ENCODE data around the gene ARMC7. TPM values are rescaled to one million over a fixed set of nuclear protein-coding genes. Genes with fewer than 3 reads are reported as not detected.
A peak's percentile ranks its signal among the peaks of the same experiment; 100 is the strongest.

Gene ARMC7
- total and polyA plus RNA-seq, 2 of the 13 experiments (the other 11 are each of a cell fraction or from before 2014, with no cell fraction given) = 3.9 to 4.2 TPM

GRCh38 chr17:75131278-75132017 is 21.7 kb downstream of the ARMC7 start, which contains the start of gene NT5C (continued):
- TF ChIP-seq ZBTB2 (CRISPR knock-in tag; IDR thresholded peaks at IDR 0.05; ENCODE audit: low read depth) = peak; percentile 64; the same call in 1 of the 2 replicates
- TF ChIP-seq IRX3 (CRISPR knock-in tag; IDR thresholded peaks at IDR 0.05; ENCODE audit: borderline replicate concordance, low read depth) = peak; percentile 90; the same call in 1 of the 2 replicates
- no peak for TF ChIP-seq ZNF33A (CRISPR knock-in tag; IDR thresholded peaks at IDR 0.05; ENCODE audit: borderline replicate concordance)
- no peak for TF ChIP-seq FOXJ3 (CRISPR knock-in tag; IDR thresholded peaks at IDR 0.05; ENCODE audit: borderline replicate concordance)
- TF ChIP-seq ARID4A (CRISPR knock-in tag; IDR thresholded peaks at IDR 0.05; ENCODE audit: borderline replicate concordance) = peak; percentile 95
- peak; percentile 2; the same call in 1 of the 2 replicates for TF ChIP-seq CEBPG (CRISPR knock-in tag; IDR thresholded peaks at IDR 0.05)
- TF ChIP-seq MTF1 (CRISPR knock-in tag; IDR thresholded peaks at IDR 0.05) = no peak; the same call in 1 of the 2 replicates
- TF ChIP-seq ZNF503 (CRISPR knock-in tag; IDR thresholded peaks at IDR 0.05) = peak; percentile 27; the same call in 1 of the 2 replicates
- TF ChIP-seq JARID2 (CRISPR knock-in tag; IDR thresholded peaks at IDR 0.05; ENCODE audit: insufficient replicate concordance) = no peak
- peak; percentile 73; the same call in 1 of the 2 replicates for TF ChIP-seq RELA (CRISPR knock-in tag; IDR thresholded peaks at IDR 0.05)
- no peak for TF ChIP-seq ZNF350 (CRISPR knock-in tag; IDR thresholded peaks at IDR 0.05; ENCODE audit: borderline replicate concordance, low read depth)
- TF ChIP-seq, protein P1, sequence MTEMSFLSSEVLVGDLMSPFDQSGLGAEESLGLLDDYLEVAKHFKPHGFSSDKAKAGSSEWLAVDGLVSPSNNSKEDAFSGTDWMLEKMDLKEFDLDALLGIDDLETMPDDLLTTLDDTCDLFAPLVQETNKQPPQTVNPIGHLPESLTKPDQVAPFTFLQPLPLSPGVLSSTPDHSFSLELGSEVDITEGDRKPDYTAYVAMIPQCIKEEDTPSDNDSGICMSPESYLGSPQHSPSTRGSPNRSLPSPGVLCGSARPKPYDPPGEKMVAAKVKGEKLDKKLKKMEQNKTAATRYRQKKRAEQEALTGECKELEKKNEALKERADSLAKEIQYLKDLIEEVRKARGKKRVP (CRISPR knock-in tag; IDR thresholded peaks at IDR 0.05) = no peak
- no peak for TF ChIP-seq ELF4 (CRISPR knock-in tag; IDR thresholded peaks at IDR 0.05; ENCODE audit: borderline replicate concordance)
- TF ChIP-seq SRSF9 (IDR thresholded peaks at IDR 0.05; ENCODE audit: borderline replicate concordance, insufficient read depth, low read depth, low read length, poor library complexity, severe bottlenecking) = no peak
- TF ChIP-seq, protein P2, sequence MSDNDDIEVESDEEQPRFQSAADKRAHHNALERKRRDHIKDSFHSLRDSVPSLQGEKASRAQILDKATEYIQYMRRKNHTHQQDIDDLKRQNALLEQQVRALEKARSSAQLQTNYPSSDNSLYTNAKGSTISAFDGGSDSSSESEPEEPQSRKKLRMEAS (IDR thresholded peaks at IDR 0.05) = peak; percentile 96
- peak; percentile 54; the same call in 1 of the 2 replicates for TF ChIP-seq ONECUT2 (CRISPR knock-in tag; IDR thresholded peaks at IDR 0.05)
- no peak for TF ChIP-seq TAF15 (IDR thresholded peaks at IDR 0.05; ENCODE audit: low read depth, low read length, poor library complexity, severe bottlenecking)
- no peak for TF ChIP-seq ARNT (IDR thresholded peaks at IDR 0.05)
- peak; percentile 27; the same call in 1 of the 2 replicates for TF ChIP-seq ESRRA (CRISPR knock-in tag; IDR thresholded peaks at IDR 0.05; ENCODE audit: low read depth)
- 0 out of 2 replicates have a peak, but pooled peaks have one; percentile 86 for TF ChIP-seq RARG (CRISPR knock-in tag; IDR thresholded peaks at IDR 0.05; ENCODE audit: low read depth)
